Measurements from ENCODE around the gene ZFPL1.

GRCh38 chr11:65042891-65043290 lies 41.1 kb upstream of the ZFPL1 start:
- TF ChIP-seq TAF1 (IDR thresholded peaks at IDR 0.05; ENCODE audit: low read depth, low read length) (no peak), POLR2A (IDR thresholded peaks at IDR 0.05; ENCODE audit: low read depth, low read length) (no peak)
